Measurements from ENCODE around the gene AOC2.

Gene AOC2, protein sequence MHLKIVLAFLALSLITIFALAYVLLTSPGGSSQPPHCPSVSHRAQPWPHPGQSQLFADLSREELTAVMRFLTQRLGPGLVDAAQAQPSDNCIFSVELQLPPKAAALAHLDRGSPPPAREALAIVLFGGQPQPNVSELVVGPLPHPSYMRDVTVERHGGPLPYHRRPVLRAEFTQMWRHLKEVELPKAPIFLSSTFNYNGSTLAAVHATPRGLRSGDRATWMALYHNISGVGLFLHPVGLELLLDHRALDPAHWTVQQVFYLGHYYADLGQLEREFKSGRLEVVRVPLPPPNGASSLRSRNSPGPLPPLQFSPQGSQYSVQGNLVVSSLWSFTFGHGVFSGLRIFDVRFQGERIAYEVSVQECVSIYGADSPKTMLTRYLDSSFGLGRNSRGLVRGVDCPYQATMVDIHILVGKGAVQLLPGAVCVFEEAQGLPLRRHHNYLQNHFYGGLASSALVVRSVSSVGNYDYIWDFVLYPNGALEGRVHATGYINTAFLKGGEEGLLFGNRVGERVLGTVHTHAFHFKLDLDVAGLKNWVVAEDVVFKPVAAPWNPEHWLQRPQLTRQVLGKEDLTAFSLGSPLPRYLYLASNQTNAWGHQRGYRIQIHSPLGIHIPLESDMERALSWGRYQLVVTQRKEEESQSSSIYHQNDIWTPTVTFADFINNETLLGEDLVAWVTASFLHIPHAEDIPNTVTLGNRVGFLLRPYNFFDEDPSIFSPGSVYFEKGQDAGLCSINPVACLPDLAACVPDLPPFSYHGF

DNA sequence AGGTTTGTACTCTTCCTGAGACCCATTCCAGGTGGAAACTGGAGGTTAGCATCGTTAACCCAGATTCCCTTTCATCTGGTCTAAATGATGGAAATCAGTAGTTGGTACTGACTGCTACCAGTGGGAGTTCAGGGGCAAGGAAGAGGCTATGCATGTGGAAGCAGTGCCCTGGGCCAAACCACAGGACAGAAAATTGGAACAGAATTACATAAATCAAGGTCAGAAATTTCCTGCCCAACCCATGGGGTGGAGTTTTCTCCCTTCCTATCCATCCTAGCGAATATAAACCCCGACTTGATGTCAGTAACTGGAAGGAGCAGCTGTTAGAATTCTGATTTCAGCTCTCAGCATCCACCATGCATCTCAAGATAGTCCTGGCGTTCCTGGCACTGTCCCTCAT, at the start of gene AOC2:
AOC2 (plus strand) TSS at position 310 of the 400 bp plus-strand sequence; CDS start at position 357, 47 bp downstream.
- in situ Hi-C loops (cut with HindIII; ENCODE audit: low sequenced_read_pairs): no loop called here
- no peak for DNase-seq (ENCODE audit: low read depth, low spot score)
- no peak within 1 kb of the TSS for H3K4me3 ChIP-seq (ENCODE audit: low read depth, low read length)
- TF ChIP-seq, protein P1, sequence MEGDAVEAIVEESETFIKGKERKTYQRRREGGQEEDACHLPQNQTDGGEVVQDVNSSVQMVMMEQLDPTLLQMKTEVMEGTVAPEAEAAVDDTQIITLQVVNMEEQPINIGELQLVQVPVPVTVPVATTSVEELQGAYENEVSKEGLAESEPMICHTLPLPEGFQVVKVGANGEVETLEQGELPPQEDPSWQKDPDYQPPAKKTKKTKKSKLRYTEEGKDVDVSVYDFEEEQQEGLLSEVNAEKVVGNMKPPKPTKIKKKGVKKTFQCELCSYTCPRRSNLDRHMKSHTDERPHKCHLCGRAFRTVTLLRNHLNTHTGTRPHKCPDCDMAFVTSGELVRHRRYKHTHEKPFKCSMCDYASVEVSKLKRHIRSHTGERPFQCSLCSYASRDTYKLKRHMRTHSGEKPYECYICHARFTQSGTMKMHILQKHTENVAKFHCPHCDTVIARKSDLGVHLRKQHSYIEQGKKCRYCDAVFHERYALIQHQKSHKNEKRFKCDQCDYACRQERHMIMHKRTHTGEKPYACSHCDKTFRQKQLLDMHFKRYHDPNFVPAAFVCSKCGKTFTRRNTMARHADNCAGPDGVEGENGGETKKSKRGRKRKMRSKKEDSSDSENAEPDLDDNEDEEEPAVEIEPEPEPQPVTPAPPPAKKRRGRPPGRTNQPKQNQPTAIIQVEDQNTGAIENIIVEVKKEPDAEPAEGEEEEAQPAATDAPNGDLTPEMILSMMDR (IDR thresholded peaks at IDR 0.05; ENCODE audit: low read depth, low read length): no peak

DNA sequence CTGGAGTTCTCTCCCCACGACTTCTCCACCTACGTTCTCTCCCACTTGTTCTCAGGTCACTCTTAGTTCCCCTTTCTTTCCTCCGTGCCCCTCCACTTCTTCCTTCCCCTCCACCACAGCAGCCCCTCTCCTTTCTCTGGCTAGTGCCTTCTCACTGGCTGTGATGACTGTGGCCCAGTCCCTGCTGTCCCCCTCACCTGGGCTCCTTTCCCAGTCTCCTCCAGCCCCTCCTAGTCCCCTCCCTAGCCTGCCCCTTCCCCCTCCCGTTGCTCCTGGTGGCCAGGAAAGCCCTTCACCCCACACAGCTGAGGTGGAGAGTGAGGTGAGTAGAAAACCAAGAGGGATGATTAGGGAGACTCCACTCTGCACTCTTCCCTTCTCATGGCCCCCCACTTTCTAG, 49.3 kb upstream of the AOC2 start:
- TF ChIP-seq, protein P1 (IDR thresholded peaks at IDR 0.05; ENCODE audit: low read depth, low read length): no peak
- in situ Hi-C loops (cut with HindIII; ENCODE audit: low sequenced_read_pairs): no loop called here
- no peak overlapping the region for H3K4me3 ChIP-seq (ENCODE audit: low read depth, low read length)
- no peak for DNase-seq (ENCODE audit: low read depth, low spot score)

DNA sequence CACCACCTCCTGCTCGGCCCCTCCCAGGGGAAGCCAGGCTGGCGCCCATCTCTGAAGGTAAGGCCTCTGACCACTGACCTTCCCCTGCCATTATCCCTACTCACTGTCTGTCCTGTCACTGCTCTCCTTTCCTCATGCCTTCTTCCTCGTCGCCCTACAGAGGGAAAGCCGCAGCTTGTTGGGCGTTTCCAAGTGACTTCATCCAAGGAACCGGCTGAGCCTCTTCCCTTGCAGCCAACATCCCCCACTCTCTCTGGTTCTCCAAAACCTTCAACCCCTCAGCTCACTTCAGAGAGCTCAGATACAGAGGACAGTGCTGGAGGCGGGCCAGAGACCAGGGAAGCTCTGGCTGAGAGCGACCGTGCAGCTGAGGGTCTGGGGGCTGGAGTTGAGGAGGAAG, 48.9 kb upstream of the AOC2 start:
- in situ Hi-C loops (cut with HindIII; ENCODE audit: low sequenced_read_pairs): no loop called here
- no peak overlapping the region for H3K4me3 ChIP-seq (ENCODE audit: low read depth, low read length)
- TF ChIP-seq, protein P1 (IDR thresholded peaks at IDR 0.05; ENCODE audit: low read depth, low read length): no peak
- no peak for DNase-seq (ENCODE audit: low read depth, low spot score)

DNA sequence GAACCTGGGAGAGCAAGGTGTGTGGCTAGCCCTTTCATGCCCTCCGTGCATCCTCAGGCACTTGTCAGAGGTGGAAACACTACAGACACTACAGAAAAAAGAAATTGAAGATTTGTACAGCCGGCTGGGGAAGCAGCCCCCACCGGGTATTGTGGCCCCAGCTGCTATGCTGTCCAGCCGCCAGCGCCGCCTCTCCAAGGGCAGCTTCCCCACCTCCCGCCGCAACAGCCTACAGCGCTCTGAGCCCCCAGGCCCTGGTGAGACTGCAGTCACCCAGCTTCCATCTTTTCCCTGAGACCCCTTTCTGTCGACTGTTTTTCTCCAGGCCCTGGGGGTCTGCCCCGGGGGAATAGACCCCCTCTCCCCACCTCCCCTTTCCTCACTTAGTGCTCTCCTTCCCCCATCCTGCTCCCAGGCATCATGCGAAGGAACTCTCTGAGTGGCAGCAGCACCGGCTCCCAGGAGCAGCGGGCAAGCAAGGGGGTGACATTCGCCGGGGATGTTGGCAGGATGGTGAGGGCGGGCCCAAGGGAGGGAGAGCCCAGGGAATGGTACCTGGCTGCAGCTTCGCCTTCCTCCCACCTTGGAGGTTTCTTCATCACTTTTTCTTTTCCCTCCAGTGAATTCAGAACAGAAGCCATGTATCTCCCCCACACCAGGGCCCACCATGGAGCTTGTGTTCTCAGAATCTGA, 48.2 kb upstream of the AOC2 start:
- in situ Hi-C loops (cut with HindIII; ENCODE audit: low sequenced_read_pairs): no loop called here
- TF ChIP-seq, protein P1 (IDR thresholded peaks at IDR 0.05; ENCODE audit: low read depth, low read length): no peak
- DNase-seq (ENCODE audit: low read depth, low spot score): no peak
- no peak overlapping the region for H3K4me3 ChIP-seq (ENCODE audit: low read depth, low read length)

DNA sequence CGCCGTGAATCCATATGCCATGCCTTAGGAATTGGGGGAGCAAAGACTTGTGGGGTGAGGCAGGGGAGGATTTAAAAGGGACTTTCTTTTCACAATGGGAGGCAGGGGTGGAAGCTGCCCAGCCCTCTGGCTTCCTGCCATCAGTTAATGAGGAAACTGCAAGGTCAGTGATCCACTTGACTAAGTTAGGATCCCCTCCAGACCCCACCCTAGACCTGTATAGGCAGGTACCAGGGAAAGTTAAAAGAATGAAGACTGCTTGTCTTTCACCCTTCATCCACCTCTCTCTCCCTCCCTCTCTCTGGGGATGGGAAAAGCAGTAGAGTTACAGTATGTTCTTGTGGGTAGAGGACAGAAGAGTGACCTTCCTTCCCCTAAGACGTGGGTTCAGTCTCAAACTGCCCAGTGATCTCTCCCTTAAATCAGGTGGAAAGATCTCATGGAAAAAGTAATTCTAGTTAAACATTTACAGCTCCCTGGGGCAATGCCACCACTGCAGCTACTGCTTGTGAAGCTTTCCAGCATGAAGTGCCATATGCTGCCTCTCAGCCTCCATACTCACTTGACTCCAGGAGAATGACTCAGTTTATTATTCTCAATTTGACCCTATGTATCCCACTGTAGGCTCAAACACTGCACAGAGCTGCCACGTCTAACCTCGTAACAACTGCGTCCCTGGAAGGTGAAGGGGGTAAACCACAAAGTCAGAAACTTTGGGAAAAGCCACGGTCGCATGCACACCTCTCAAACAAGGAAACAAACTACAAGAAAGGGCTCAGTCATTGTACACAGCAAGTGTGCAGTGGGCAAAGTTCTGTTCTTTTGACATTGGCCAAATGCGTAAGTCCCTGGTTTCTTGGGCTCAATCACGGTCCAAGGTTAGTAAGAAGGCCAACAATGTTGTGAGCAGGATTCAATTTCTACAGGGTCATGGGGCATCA, 47.0 kb upstream of the AOC2 start:
- peak overlapping the region; percentile 84 for H3K4me3 ChIP-seq (ENCODE audit: low read depth, low read length)
- DNase-seq (ENCODE audit: low read depth, low spot score): no peak
- in situ Hi-C loops (cut with HindIII; ENCODE audit: low sequenced_read_pairs): no loop called here
- TF ChIP-seq, protein P1 (IDR thresholded peaks at IDR 0.05; ENCODE audit: low read depth, low read length): no peak

Measured in astrocyte of the spinal cord (primary cell).